Glutamatergic neuron (in vitro differentiated cells): Measurements from ENCODE around the gene NLRP1. TPM values are rescaled to one million over a fixed set of nuclear protein-coding genes. Genes with fewer than 3 reads are reported as not detected.

Experiments used
- DNase-seq: peaks from one replicate; pipeline ENCODE4 v3.0.0; 2022
- H3K27ac Mint-ChIP-seq: one replicate; pipeline ENCODE4 v1.8.0; 2020; ENCODE audit warnings: mild to moderate bottlenecking, mixed read lengths, inconsistent platforms; ENCODE audit not compliant: unreplicated experiment
- H3K27me3 Mint-ChIP-seq: one replicate; pipeline ENCODE4 v1.8.0; 2020; ENCODE audit warnings: mild to moderate bottlenecking, moderate library complexity, mixed read lengths, inconsistent platforms; ENCODE audit not compliant: unreplicated experiment
- H3K36me3 Mint-ChIP-seq: one replicate; pipeline ENCODE4 v1.8.0; 2020; ENCODE audit warnings: mild to moderate bottlenecking, mixed read lengths, inconsistent platforms; ENCODE audit not compliant: unreplicated experiment
- H3K4me1 Mint-ChIP-seq: one replicate; pipeline ENCODE4 v1.8.0; 2020; ENCODE audit warnings: mild to moderate bottlenecking, low read depth, mixed read lengths, inconsistent platforms; ENCODE audit not compliant: unreplicated experiment
- H3K4me3 Mint-ChIP-seq: one replicate; pipeline ENCODE4 v1.8.0; 2020; ENCODE audit warnings: mild to moderate bottlenecking, mixed read lengths, inconsistent platforms; ENCODE audit not compliant: unreplicated experiment
- H3K9me3 Mint-ChIP-seq: one replicate; pipeline ENCODE4 v1.8.0; 2020; ENCODE audit warnings: mild to moderate bottlenecking, moderate library complexity, mixed read lengths, inconsistent platforms; ENCODE audit not compliant: unreplicated experiment
- CTCF ChIP-seq: fragments of 200-600 bp; sonication (generic); IDR thresholded peaks from one replicate; pipeline ENCODE4 v1.5.0; 2021; ENCODE audit not compliant: partially characterized antibody, unreplicated experiment
- total RNA-seq: library from RNA; stranded (reverse); fragmentation: NEBNext Ultra II Directional; extraction: Animal tissue kit (Norgen Biotek cat#: 25700); gene quantifications from one replicate; pipeline ENCODE4 v1.2.1, GENCODE V29; 2021; ENCODE audit not compliant: unreplicated experiment

Gene NLRP1
- total RNA-seq, 1 donor from 2014 or later = 69.5 TPM

- no peak for TF ChIP-seq CTCF
- Mint-ChIP-seq H3K27ac (no peak overlapping the region), H3K4me3 (no peak overlapping the region)
These were observed 25.2 kb downstream of the NLRP1 start for GRCh38 chr17:5558815-5559785.

GRCh38 chr17:5557990-5558389 is 26.3 kb downstream of the NLRP1 start:
- no peak for DNase-seq
- no peak for TF ChIP-seq CTCF
- H3K27me3 Mint-ChIP-seq = no peaks in the 10 kb centered on the region
- H3K27ac Mint-ChIP-seq = no peak overlapping the region
- H3K4me1 Mint-ChIP-seq = no peaks in the 10 kb centered on the region
- H3K36me3 Mint-ChIP-seq = peaks cover 2% of the 10 kb centered on the region
- H3K4me3 Mint-ChIP-seq = no peak overlapping the region
- peaks cover 2% of the 10 kb centered on the region for H3K9me3 Mint-ChIP-seq

More at GRCh38 chr17:5558815-5559785, 25.2 kb downstream of the NLRP1 start:
- Mint-ChIP-seq H3K4me1 (no peaks in the 10 kb centered on the region), H3K27me3 (no peaks in the 10 kb centered on the region), H3K36me3 (peaks cover 8% of the 10 kb centered on the region), H3K9me3 (peaks cover 4% of the 10 kb centered on the region)
- no peak for DNase-seq

- Mint-ChIP-seq H3K36me3 (no peaks in the 10 kb centered on the region), H3K4me3 (no peak overlapping the region), H3K4me1 (no peaks in the 10 kb centered on the region), H3K27me3 (no peaks in the 10 kb centered on the region), H3K27ac (no peak overlapping the region), H3K9me3 (peaks cover 2% of the 10 kb centered on the region)
- no peak for TF ChIP-seq CTCF
- DNase-seq = no peak
These were observed 26.8 kb downstream of the NLRP1 start for GRCh38 chr17:5557485-5557884.

GRCh38 chr17:5555254-5555653 is 29.1 kb downstream of the NLRP1 start:
- Mint-ChIP-seq H3K36me3 (no peaks in the 10 kb centered on the region), H3K4me3 (no peak overlapping the region), H3K9me3 (peaks cover 2% of the 10 kb centered on the region), H3K27ac (no peak overlapping the region), H3K4me1 (no peaks in the 10 kb centered on the region), H3K27me3 (no peaks in the 10 kb centered on the region)
- TF ChIP-seq CTCF = no peak
- no peak for DNase-seq

GRCh38 chr17:5553479-5553878 is 30.8 kb downstream of the NLRP1 start:
- no peak for TF ChIP-seq CTCF
- Mint-ChIP-seq H3K4me3 (no peak overlapping the region), H3K27me3 (no peaks in the 10 kb centered on the region), H3K36me3 (no peaks in the 10 kb centered on the region), H3K4me1 (no peaks in the 10 kb centered on the region), H3K9me3 (peaks cover 2% of the 10 kb centered on the region), H3K27ac (no peak overlapping the region)
- DNase-seq = no peak
